Inflammatory macrophage (primary cell): Measurements from ENCODE around the gene PRKG1.

Experiments used
- DNase-seq, 2 donors: peaks; one replicate each; pipeline ENCODE4 v3.0.0-alpha.2; 2020 to 2022

PRKG1 gene

GRCh38 chr10:51608211-51608610 lies 533.9 kb downstream of the PRKG1 start:
- no peak for DNase-seq

- no peak for DNase-seq
Measured at GRCh38 chr10:51615764-51616298, 541.5 kb downstream of the PRKG1 start.

- DNase-seq, result no peak
Measured at GRCh38 chr10:51617576-51618235, 543.4 kb downstream of the PRKG1 start.

GRCh38 chr10:51619365-51619764 lies 545.1 kb downstream of the PRKG1 start:
- no peak for DNase-seq

GRCh38 chr10:51620131-51620530 lies 545.8 kb downstream of the PRKG1 start:
- DNase-seq, result no peak

- DNase-seq, result no peak
Measured at GRCh38 chr10:51624013-51624412, 549.7 kb downstream of the PRKG1 start.

- no peak for DNase-seq
Measured at GRCh38 chr10:51629934-51630639, 555.8 kb downstream of the PRKG1 start.

GRCh38 chr10:51630640-51631005 lies 556.3 kb downstream of the PRKG1 start:
- DNase-seq, result no peak

- DNase-seq, result no peak
Measured at GRCh38 chr10:51635436-51635835, 561.1 kb downstream of the PRKG1 start.

GRCh38 chr10:51638211-51638610 lies 563.9 kb downstream of the PRKG1 start:
- DNase-seq, result no peak

GRCh38 chr10:51638737-51639136 lies 564.5 kb downstream of the PRKG1 start:
- no peak for DNase-seq

- DNase-seq, result no peak
Measured at GRCh38 chr10:51640120-51640819, 566.0 kb downstream of the PRKG1 start.

- no peak for DNase-seq
Measured at GRCh38 chr10:51642581-51642980, 568.3 kb downstream of the PRKG1 start.

GRCh38 chr10:51643734-51644133 lies 569.4 kb downstream of the PRKG1 start:
- DNase-seq, result no peak

- no peak for DNase-seq
Measured at GRCh38 chr10:51649064-51649463, 574.8 kb downstream of the PRKG1 start.

GRCh38 chr10:51651063-51651462 lies 576.8 kb downstream of the PRKG1 start:
- no peak for DNase-seq

GRCh38 chr10:51653025-51653424 lies 578.7 kb downstream of the PRKG1 start:
- DNase-seq, result no peak

- no peak for DNase-seq
Measured at GRCh38 chr10:51654918-51655317, 580.6 kb downstream of the PRKG1 start.

GRCh38 chr10:51656503-51656902 lies 582.2 kb downstream of the PRKG1 start:
- no peak for DNase-seq

GRCh38 chr10:51658000-51658399 lies 583.7 kb downstream of the PRKG1 start:
- DNase-seq, result no peak

GRCh38 chr10:51659344-51659743 lies 585.1 kb downstream of the PRKG1 start:
- no peak for DNase-seq

- DNase-seq, result no peak
Measured at GRCh38 chr10:51663086-51663485, 588.8 kb downstream of the PRKG1 start.

GRCh38 chr10:51666456-51666855 lies 592.2 kb downstream of the PRKG1 start:
- no peak for DNase-seq
